ENCODE results near the gene PAIP2.
"Not testable (repeated sequence)": the region's sequence is repeated elsewhere in the genome, so short reads cannot be mapped to it uniquely, and the experiment has no call there.

The PAIP2 gene

DNA sequence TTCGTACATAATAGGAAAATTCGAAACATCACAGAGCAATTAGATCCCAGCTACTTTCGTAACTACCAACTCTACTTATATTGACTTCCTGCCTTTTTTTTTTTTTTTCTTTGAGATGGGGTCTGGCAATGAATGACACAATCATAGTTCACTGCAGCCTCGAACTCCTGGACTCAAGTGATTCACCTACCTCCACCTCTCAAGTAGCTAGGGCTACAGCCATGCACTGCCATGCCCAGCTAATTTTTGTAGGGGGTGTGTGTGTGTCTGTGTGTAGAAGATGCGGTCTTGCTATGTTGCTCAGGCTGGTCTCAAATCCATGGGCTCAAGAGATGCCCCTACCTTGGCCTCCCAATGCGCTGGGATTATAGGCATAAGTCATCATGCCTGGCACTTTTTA is 5.8 kb upstream of the PAIP2 start:
- no peak for DNase-seq

DNA sequence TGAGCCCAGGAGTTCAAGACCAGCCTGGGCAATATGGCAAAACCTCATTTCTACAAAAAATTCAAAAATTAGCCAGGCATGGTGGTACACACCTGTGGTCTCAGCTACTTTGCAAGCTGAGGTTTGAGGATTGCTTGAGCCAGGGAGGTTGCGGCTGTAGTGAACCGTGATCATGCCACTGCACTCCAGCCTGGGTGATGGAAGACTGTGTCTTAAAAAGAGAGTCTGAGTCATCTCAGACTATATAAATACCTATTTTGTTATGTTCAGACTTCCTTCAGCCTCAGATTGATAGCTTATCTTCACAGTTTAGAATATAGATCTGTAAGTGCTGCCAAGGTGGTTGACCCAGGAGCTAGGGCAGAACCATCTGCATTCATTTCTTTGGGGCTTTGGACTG is 1.6 kb upstream of the PAIP2 start:
- DNase-seq: no peak

DNA sequence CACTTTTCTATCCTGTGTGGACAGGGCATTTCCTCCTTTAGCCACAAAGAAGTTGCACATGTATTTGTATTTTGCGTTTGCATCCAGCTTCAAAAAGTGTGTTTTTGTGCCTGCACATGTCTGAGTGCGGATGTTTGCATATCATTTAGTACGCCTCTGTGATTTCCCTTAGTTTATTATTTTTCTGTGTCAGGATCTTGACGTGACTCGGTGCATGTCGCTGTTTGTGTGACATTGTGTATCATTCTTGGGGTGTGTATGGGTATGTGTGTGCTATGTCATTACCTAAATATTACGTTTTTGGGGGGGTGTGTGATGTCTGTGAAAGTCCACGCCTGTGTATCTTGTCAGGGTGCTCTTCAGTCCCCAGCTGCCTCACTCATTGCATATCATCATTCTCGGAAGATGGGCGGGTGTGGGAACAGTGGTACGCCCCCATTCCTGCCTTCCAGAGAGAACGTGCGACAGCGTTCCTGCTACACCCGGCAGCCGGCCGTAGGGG is 416 bp upstream of the PAIP2 start:
- no peak for DNase-seq

DNA sequence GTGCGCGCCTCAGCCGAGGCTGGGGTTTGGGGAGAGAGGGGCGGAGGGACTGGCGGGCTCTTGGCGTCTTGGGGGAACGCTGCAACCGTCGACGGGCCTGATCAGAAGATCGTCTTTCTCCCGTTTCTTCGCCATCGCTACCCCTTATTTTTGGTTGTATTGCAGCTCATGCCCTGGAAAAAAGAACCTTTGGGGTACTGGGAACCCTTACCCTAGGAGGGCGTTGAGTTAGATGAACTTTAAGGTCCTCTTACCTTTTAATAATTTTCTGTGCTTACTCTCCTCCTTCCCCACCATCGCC is 719 bp downstream of the PAIP2 start:
- DNase-seq: no peak

DNA sequence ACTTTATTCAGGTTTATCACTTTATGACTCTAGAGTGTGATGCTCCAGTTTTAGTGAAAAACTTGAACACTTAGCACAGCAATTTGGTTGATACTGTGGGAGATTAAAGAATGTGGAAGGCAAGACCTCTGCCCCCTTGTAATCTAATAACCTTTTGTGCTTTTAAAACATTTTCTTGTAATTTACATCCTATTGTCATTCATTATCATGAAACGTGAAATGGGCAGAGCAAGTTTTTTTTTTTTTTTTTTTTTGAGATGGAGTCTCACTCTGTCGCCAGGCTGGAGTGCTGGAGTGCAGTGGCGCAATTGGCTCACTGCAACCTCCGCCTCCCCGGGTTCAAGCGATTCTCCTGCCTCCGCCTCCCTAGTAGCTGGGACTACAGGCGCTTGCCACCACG is 1.8 kb downstream of the PAIP2 start:
- no peak for DNase-seq

DNA sequence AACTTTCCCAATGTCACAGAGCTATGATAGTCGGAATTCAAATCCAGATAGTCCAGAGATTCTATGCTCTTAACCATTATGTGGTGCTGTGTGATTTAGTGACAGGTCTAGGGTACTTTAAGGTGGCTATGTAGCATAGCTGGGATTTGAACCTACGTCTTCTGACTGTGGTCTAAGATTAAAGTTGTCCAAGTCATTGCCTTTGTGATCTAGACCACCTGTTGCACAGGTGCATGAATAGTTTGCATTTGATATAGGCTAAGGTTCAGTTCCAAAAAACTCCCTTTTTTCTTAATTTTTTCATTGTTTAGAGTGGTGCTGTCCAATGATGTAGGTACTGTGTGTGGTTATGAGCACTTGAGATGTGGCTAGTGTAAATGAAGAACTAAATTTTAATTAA is 2.5 kb downstream of the PAIP2 start:
- no peak for DNase-seq

DNA sequence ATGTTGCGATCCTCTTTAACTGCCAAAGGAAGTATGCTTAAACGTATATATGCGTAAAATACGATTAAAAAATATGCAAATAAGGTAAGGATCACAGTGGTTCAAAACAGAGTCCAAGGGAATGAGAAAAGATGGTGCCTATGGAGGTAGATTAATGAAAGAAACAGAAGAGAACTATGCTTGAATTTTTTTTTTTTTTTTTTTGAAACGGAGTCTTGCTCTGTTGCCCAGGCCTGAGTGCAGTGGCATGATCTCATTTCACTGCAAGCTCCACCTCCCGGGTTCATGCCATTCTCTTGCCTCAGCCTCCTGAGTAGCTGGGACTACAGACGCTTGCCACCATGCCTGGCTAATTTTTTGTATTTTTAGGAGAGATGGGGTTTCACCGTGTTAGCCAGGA is 3.8 kb downstream of the PAIP2 start:
- not testable (repeated sequence) for DNase-seq

DNA sequence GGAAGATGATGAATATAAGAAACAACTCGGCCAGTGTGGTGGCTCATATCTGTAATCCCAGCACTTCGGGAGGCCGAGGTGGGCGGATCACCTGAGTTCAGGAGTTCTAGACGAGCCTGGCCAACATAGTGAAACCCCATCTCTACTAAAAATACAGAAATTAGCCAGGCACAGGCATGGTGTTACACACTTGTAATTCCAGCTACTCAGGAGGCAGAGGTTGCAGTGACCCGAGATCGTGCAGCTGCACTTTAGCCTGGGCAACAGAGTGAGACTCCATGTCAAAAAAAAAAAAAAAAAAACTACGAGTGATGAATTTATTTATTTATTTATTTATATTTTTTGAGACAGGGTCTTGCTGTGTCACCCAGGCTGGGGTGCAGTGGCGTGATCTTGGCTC is 6.2 kb downstream of the PAIP2 start:
- not testable (repeated sequence) for DNase-seq

DNA sequence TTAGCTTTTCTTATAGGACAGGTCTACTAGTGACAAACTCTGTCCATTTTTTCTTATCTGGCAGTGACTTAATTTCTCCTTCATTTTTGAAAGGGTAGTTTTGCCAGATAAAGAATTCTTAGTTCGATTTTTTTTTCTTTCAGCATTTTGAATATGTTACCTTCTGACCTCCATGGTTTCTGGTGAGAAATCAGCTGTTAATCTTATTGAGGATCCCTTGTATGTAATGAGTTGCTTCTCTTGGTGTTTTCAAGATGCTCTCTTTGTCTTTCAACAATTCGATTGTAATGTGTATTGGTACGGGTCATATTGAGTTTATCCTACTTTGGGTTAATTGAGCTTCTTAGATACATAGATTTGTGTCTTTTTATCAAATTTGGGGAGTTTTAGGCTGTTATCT is 12.5 kb downstream of the PAIP2 start:
- DNase-seq: no peak

DNA sequence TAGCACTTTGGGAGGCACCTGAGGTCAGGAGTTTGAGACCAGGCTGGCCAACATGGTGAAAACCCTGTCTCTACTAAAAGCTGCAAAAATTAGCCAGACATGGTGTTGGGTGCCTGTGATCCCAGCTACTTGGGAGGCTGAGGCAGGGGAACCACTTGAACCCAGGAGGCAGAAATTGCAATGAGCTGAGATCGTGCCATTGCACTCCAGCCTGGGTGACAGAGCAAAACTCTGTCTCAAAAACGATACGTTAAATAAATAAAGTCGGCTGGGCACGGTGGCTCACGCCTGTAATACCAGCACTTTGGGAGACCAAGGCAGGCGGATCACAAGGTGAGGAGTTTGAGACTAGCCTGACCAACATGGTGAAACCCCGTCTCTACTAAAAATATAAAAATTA is 14.2 kb downstream of the PAIP2 start:
- not testable (repeated sequence) for DNase-seq

DNA sequence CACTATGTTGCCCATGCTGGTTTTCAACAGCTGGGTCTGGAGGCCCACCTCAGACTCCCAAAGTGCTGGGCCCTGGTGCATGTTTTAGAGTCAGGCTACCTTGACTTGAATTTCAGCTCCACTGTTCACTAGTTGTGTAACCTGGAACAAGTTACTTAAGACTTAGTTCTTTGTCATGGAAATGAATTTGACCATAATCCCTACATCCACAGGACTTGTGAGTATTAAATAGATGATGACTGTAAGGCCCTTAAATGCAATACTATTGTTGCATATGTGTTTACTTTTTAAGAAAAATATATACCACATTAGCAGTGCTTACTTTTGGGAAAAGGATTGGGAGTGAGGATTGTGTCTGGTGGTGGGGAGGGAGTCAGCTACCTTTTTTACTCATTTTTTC is 16.4 kb downstream of the PAIP2 start:
- no peak for DNase-seq

DNA sequence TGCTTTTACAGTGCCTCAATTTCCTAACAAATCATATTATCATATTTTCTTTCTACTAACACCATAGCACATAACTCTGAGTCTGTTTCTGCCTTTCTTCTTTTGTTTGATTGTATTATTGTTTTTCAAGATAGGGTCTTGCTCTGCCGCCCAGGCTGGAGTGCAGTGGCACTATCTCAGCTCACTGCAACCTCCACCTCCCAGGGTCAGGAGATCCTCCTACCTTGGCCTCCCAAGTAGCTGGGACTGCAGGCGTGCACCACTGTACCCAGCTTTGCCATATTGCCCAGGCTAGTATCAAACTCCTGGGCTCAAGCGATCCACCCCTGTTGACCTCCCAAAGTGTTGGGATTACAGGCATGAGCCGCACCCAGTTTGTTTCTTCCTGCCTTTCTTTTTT is 18.7 kb downstream of the PAIP2 start:
- no peak for DNase-seq

DNA sequence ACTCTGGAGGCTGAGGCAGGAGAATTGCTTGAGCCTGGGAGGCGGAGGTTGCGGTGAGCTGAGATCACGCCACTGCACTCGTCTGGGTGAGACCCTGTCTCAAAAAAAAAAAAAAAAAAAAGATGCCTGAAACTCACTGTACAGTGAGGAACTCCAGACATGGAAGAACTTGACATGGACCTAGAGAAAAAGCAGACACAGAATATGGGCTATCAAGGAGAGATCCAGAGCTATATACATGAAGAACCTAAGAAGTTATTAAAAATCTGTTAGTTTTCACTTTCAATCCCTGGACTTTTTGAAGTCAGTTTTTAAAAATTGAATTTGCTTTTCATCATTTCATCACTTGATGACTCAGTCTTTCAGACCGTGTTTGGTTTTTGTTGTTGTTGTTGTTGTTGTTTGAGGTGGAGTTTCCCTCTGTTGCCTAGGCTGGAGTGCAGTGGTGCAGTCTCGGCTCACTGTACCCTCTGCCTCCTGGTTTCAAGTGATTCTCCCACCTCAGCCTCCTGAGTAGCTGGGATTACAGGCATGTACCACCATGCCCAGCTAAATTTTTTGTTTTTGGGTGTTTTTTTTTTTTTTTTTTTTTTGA is 20.3 kb downstream of the PAIP2 start:
- no peak for DNase-seq

DNA sequence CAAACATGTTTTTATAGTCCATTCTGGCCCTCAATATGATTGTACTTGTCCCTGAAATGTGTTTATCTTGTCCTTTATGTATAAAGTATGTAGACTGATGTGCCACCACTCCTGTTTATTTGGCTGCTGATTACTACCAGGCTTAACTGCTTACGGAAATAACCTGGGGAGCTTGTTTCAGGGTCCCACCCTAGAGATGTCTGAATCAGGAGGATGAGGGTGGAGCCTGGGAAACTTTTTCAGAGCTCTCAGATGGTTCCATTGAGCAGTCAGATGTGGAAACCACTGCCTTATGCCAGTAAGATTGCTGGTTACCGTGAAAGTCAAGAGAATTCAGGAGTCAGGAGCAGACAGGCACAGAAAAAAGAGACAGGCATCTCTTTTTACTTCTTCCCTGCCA is 22.3 kb downstream of the PAIP2 start:
- DNase-seq: no peak

DNA sequence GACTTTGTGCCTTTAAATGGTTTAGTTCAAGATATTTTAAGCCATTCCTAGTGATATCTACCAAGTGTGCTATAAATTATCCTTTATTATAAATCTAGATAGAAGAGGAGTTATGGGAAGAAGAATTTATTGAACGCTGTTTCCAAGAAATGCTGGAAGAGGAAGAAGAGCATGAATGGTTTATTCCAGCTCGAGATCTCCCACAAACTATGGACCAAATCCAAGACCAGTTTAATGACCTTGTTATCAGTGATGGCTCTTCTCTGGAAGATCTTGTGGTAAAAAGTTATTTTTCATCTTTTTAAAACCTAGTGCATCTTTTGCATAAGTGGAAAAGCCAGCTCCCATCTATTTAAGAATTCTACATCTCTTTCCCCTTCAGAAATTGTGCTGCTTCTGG is 22.8 kb downstream of the PAIP2 start:
- DNase-seq: no peak

DNA sequence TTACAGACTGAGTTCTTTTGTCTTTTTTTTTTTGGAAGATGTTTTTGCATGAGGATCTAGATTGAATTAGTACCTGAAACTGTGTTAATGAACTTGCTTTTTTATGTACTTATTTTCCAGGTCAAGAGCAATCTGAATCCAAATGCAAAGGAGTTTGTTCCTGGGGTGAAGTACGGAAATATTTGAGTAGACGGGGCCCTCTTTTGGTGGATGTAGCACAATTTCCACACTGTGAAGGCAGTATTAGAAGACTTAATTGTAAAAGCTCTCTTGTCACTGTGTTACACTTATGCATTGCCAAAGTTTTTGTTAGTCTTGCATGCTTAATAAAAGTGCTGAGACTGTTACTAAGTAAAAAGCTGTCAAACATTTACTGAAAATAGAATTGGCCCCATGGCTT is 27.0 kb downstream of the PAIP2 start:
- DNase-seq: no peak

DNA sequence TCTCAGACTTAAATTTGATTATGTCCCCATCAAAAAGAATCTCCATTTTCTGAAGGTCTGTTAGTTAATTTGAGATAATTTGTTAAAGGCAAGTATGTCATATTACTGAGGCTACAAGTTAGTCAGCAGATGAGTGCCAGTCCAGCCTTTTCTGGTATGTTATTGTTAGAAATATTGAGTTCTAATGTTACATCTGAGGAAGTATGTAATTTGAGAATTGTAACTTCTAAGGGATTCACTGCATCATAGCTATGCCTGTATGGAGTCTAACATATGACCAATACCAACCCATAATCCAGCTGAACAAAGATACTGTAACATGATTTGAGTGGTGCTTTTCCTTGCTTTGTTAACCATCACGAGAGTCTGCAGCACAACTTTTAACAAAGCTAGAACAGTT is 27.5 kb downstream of the PAIP2 start:
- DNase-seq: no peak

DNA sequence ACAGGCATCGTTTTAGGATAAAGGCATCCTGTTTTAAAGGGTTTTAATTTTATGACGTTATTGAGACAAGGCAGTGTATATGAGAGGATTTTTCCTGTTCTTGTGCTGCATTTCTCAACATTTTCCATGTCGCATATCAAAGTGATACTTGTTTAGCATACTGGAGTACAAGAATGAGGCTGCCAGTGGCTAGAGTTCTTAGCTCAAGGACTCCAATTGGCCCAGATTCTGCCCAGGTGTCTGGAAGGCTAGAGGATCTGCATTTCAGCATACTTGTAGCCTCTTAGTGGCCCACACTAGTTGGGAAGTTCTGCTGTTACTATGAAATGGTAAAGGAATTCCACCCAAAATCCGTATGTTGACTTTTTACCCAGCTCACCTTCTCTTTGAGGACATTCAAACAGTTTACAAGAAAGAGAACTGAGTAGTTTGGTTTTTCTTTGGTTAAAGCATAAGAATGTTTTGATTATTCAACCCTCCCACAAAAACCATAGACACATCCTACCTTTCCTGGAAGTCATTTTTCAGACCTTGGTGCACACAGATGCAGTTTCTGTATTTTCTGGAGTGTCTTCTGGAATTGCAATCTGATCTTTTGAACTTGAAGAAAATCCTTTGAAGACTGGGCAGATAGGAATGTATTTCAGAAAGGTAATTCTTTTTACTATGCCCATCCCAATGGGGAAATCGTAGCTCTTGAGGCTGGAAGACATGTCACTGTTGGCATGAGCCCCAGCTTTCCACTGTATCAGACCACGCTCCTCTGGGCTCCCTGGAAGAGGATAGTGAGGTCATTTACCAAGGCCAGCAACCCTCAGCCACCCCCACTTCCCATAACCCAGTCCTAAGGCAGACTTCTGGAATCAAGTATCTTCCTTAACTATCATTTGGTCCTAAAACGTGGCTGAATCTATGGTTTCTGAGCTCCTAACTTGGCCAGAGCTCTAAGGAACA is 30.1 kb downstream of the PAIP2 start:
- no peak for DNase-seq

DNA sequence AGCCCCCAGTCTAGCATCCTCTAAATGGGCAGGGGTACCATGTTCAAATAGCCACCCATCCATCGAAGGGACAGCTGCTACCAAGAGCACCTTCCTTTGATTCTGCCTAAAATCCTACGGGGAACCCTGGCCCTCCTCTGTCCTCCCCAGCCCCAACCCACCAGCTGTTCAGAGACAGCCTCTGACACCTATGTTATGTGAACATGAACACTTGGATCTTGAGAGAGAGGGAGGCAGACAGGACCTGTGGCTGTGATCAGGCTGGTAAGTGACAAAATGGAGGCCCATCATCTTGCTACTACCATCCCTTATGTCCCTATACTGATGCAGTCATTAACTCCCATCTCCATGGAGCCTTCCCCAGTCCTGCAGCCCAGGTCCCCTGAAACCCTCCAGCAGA is 33.3 kb downstream of the PAIP2 start:
- DNase-seq: no peak

DNA sequence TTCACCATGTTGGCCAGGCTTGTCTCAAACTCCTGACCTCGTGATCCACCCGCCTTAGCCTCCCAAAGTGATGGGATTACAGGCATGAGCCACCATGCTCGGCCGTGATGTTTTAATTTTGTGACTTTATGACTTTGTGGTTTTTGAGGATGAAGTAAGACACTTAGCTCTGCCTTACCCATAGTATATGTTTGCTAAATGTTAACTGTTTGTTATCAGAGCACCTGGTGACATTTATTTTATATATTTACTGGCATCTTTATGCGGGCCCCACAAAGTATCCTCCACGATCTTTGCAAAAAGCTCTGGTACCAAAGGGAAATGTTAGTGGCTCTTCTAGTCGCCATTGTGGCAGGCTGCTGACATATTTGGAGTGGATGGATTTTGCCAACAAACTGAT is 34.7 kb downstream of the PAIP2 start:
- DNase-seq: no peak

DNA sequence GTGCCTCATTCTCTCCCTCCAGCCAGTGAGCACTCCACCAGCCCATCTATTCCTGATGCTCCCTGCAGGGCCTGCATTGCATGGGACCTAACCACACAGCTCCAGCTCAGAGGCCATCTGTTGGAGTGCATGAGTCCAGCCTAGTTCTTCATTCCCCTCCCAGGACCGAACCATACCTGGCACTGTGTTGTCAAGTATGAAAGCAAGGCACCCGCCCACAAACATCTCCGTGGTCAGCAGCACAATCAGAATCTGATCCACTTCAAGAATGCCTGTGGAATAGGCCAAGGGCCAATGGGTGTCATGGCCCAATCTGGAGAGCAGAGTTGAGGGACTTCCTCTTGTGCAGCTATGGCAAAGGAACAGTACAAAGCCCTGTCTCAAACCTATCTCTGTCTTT is 35.6 kb downstream of the PAIP2 start:
- no peak for DNase-seq

DNA sequence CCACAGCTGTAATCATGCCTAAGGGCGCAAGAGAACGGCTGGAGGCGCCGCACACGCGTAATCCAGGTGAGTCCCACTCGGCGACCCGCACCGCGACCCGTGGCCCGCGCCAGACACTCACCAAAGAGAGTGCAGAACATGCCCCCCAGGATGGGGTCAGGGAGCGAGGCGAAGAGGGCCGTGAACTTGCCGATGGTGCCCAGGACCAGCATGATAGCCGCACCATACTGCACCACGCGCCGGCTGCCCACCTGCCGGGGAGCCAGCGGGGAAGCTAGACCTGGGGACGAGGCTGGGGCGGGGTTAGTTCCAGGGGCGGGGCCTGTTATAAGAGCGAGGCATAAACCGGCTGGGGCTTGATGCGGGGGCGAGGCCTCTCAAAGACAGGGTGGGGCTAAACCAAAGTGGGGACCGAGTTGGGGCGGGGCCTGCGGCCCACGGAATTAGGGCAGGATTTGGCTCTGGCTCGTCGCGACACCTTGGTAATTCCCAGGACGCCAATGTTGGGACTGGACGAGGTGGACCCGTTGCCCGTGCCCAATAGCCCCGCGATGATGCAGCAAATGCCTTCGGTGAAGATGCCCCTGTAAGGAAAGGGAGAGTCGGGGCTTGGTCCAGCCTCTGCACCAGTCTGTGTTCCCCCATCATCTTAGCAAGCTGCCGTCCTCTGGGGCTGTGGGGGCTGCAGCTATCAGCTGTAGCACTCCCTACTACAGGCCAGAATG is 36.6 kb downstream of the PAIP2 start:
- DNase-seq: no peak

DNA sequence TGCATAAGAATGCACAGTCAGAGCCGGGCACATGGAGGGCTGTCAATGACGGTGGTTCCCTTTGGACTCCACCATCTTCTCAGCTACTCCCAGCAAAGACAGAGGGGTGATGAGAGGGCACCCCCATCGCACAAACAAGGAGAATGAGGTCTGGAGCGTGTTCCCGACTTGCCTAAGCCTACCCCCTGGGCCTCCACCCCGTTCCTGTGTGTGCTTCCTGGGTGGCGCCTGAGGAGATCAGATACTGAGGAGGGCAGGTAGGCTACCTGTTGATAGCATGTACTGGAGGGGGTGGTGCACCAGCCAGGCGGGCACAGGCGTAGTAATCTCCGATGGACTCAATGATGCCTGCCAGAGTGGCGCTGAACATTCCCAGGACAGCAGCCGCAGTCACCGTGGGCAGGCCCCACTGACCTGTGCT is 37.3 kb downstream of the PAIP2 start:
- no peak for DNase-seq
